Measurements from ENCODE around the gene HERPUD1.
"Not testable (repeated sequence)": the region's sequence is repeated elsewhere in the genome, so short reads cannot be mapped to it uniquely, and the experiment has no call there.

HERPUD1 gene

GRCh38 chr16:56989988-56990387 is 58.0 kb downstream of the HERPUD1 start:
- peak overlapping the region; percentile 39; the same call in 1 of the 2 replicates for H3K27ac ChIP-seq
- TF ChIP-seq CTCF (conservative IDR thresholded peaks at IDR 0.05): no peak
- no peak for TF ChIP-seq ZFX (IDR thresholded peaks at IDR 0.05)

- H3K27ac ChIP-seq: no peak overlapping the region
- no peak for TF ChIP-seq ZFX (IDR thresholded peaks at IDR 0.05)
- TF ChIP-seq CTCF (conservative IDR thresholded peaks at IDR 0.05): no peak
Measured at GRCh38 chr16:56990407-56991286, 58.7 kb downstream of the HERPUD1 start.

GRCh38 chr16:56992431-56992830 is 60.5 kb downstream of the HERPUD1 start:
- not testable (repeated sequence) for H3K27ac ChIP-seq

GRCh38 chr16:56993204-56993603 is 61.3 kb downstream of the HERPUD1 start:
- TF ChIP-seq CTCF (conservative IDR thresholded peaks at IDR 0.05) (no peak), ZFX (IDR thresholded peaks at IDR 0.05) (no peak)
- H3K27ac ChIP-seq: no peak overlapping the region

DNA sequence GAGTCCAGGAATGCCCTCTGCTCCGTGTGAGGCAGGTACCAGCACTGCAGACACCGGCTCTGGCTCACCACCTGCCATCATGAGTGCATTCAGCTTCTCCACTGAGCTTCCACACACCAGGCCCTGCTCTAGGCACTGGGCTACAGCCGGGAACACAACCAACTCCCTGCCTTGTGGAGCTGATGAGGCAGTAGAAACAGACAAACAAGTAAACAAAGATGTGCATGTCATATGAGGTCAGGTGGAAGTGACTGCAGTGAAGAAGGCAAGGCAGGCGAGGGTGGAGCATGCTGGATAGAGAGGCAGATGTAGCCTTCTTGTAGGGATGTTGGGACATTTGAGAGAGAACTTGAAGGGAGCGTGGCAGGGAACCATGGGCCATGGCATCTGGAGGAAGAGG is 62.4 kb downstream of the HERPUD1 start:
- TF ChIP-seq CTCF (conservative IDR thresholded peaks at IDR 0.05) (no peak), ZFX (IDR thresholded peaks at IDR 0.05) (no peak)
- H3K27ac ChIP-seq: no peak overlapping the region
